GM12892 (cell line): ENCODE results near the gene NTSR1.

Experiments used
- POLR2A ChIP-seq: IDR thresholded peaks from 2 replicates; pipeline ENCODE4 v1.6.1; 2011; ENCODE audit warnings: low read depth, low read length, control low read depth
- TAF1 ChIP-seq: IDR thresholded peaks from 2 replicates; pipeline ENCODE4 v1.6.1; 2011; ENCODE audit warnings: low read depth, mild to moderate bottlenecking, control low read depth, low read length, borderline replicate concordance

GRCh38 chr20:62772990-62773844, 64.6 kb downstream of the NTSR1 start:
- TF ChIP-seq POLR2A (no peak), TAF1 (no peak)
